Dedifferentiated amniotic fluid mesenchymal stem cell (primary cell): ENCODE measurements around the gene PUM1.
A peak's percentile ranks its signal among the peaks of the same experiment; 100 is the strongest.

Experiments
- DNase-seq: peaks from one replicate; pipeline ENCODE4 v3.0.0-alpha.2; 2016; ENCODE audit errors: extremely low spot score

Gene PUM1

GRCh38 chr1:30930631-30931173 lies 134.8 kb downstream of the PUM1 start:
- no peak for DNase-seq

DNA sequence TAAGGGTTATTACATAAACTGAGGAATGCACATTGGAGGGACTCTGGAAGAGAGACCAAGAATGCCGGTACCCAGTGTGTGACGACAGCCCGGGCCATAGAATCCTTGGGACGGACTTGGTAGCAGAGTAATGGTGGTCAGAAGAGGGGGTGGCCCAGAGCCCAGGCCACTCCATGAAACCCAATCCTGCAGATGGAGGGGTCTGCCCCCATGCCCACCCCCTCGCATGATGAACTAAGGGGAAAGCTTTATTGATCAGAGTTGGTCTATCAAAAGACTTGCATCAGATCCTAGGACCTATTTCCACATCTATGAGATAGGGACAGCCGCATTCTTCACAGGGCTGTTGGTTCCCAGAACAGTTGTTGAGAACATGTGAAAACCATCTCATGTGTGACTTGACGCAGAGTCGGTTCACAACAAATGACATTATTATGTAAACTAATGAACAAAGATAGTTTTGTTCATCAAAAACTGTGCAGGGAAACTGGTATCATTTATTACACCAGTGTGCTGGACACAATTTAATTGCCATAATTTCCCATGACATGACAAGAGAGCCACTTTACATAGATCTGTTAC lies 135.5 kb downstream of the PUM1 start:
- DNase-seq: no peak

GRCh38 chr1:30929135-30929889 lies 136.2 kb downstream of the PUM1 start:
- peak; percentile 37 for DNase-seq

GRCh38 chr1:30928789-30929134 lies 136.8 kb downstream of the PUM1 start:
- DNase-seq: no peak

- no peak for DNase-seq
These were observed 137.3 kb downstream of the PUM1 start for GRCh38 chr1:30928171-30928570.

- DNase-seq: no peak
These were observed 138.1 kb downstream of the PUM1 start for GRCh38 chr1:30927448-30927847.

- no peak for DNase-seq
These were observed 141.9 kb downstream of the PUM1 start for GRCh38 chr1:30923597-30923996.

GRCh38 chr1:30920827-30921226 lies 144.7 kb downstream of the PUM1 start:
- DNase-seq: peak; percentile 81

- no peak for DNase-seq
These were observed 146.3 kb downstream of the PUM1 start for GRCh38 chr1:30919025-30919881.

DNA sequence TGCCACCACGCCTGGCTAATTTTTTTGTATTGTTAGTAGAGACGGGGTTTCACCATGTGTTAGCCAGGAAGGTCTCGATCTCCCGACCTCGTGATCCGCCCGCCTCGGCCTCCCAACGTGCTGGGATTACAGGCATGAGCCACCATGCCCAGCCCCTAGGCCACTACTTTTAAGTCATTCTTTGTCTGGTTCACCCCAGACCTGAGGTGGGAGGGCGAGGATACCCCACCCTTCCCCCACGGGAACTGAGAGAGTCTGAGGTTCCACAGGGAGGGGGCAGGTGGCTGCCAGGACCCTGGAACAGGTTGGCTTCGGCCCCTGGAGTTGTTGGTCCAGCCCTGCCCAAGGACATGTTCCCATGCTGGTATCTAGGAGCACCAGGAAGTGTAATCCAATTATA lies 149.2 kb downstream of the PUM1 start:
- no peak for DNase-seq

GRCh38 chr1:30915491-30916230 lies 149.9 kb downstream of the PUM1 start:
- no peak for DNase-seq

- DNase-seq: no peak
These were observed 150.6 kb downstream of the PUM1 start for GRCh38 chr1:30914931-30915330.

DNA sequence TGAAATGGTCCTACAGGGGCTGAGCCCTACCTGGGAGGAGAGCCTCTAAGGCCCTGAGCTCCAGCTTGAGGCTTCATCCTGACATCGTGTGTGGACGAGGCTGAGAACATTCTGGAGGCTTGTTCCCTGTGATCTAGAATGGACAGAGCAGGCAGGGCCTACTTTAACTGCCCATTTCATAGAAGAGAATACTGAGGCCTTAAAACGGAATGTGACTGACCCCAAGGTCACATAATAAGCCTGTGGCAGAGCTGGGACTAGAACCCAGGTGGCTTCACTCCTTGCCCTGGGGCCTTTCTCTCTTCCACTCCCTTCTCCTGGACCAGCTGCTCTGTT lies 151.0 kb downstream of the PUM1 start:
- DNase-seq: no peak

DNA sequence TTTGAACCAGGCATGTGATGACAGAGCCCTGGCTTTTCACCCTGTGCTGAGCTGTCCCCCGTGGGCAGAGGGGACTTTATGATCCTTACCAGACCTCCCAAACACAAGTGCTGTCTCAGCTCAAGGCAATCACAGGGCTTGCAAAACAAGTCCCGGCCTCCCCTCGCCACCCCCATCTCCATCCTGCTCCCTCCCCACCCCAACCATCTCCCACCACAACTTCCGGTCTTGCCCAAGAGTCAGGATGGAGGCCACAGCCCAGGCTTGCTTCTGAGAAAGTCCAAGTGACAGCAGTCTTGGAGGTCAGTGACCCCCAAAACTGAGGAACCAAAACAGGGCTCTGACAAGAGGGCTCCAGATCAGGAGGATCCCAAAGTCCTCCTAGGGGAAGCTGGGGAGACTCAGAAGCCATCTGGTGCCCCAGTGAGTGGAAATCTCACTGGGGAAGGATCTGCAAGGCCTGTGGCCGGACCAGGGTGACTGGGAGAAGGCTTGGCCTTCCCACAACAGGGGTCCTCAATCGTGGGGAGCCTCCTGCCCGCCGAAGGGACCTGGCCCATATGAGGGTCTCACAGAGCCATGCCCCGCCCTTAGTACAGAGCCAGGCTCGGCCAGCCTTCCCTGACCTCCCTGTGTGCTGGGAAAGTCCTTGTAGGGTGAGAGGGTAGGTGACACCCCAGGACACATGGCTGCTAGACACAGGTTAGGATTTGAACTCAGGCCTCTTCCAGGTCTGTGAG lies 152.4 kb downstream of the PUM1 start:
- no peak for DNase-seq

GRCh38 chr1:30912224-30912623 lies 153.3 kb downstream of the PUM1 start:
- DNase-seq: no peak

GRCh38 chr1:30911059-30911954 lies 154.2 kb downstream of the PUM1 start:
- peak; percentile 86 for DNase-seq

DNA sequence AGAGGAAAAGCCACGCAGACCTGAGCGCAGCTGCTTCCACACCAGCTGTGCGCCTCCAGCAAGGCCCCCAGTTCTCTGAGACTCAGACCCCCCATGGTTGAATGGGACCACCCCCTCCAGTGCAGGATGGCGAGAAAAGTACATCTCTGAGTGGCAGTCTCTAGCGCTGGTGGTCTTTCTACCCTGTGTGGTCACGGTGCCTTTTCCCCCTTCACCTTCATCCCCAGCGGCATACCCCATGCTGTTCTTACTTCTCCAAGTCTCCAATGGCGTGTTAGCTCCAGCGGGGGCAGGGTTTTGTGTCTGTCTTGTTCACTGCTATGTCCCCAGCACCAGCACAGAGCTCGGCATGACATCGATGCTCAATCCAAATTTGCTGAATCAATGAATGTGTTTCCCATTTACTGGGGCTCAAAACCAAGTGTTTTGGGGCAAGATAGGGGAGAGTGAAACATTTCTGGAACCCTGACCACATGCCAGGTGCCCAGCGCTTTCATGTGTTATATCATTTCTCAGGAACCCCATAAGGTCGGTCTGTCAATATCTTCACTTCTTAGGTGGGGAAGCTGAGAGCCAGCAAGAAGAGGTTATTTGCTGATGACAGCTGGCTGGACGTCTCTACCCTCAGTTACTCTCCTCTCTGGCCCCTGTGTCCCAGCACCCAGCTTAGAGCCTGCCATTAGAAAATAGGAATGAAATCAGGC lies 156.0 kb downstream of the PUM1 start:
- DNase-seq: no peak

DNA sequence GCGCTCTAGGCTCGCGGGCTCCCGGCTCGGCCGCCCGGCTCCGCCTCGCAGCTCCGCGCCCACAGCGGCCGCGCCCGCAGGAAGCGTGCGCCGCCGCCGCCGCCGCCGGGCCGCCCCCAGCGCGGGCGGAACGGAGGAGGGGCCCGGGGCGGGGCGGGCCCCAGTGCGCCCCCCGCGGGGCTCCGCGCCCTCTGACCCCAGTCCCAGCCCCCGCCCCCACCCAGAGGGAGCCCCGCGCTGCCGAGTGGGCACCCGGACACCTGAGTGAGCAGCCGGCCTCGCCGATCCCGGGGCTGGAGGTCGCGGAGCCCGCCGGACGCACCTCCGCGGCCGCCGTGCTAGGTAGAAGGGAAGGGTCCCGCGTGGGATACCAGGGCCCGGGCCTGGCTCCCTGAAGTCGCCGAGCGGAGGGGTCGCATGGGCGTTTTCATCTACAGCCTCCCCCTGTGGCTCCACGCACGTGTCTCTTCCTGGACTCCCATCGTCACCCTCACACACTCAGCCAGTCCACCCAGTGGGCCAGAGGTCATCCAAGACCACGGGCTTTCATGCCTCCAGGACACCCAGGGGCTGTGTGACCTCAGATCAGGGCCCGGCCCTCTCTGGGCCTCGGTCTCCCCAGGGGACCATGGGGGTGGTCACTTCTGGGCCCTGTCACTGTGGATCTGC lies 156.7 kb downstream of the PUM1 start, which contains the start of gene SDC3:
SDC3 (minus strand) TSS at position 63 of the 669 bp plus-strand sequence. CDS start 172 bp downstream, outside the sequence.
- DNase-seq: no peak

DNA sequence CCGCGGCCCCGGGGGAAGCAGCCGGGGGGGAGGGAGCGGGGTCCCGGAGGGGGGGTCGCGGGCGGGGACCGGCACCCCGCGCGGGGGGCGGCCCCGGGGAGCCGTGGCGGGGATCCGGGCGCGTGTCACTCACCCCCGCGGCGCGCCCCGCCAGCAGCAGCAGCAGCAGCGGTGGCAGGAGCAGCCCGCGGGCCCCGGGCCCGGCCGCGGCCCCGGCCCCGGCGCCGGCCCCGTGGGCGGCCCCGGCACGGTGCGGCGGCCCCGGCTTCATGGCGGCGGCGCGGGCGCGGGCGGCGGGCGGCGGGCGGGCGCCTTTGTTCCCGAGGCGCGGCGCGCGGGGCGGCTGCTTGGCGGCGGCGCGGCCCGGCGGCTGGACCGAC lies 157.2 kb downstream of the PUM1 start:
- DNase-seq: no peak
